GM12873 (cell line): ENCODE data around the gene SPOCK2.

Experiments used
- CTCF ChIP-seq: IDR thresholded peaks from 2 replicates; pipeline ENCODE4 v1.5.1; 2012; ENCODE audit warnings: low read depth, mild to moderate bottlenecking, moderate library complexity, low read length, control low read depth; ENCODE audit not compliant: insufficient read depth; ENCODE audit errors: missing control alignments

The SPOCK2 gene

GRCh38 chr10:72053690-72054089 lies 34.7 kb downstream of the SPOCK2 start:
- no peak for TF ChIP-seq CTCF

- no peak for TF ChIP-seq CTCF
These were observed 37.5 kb downstream of the SPOCK2 start for GRCh38 chr10:72050873-72051272.

GRCh38 chr10:72049969-72050781 lies 38.2 kb downstream of the SPOCK2 start:
- TF ChIP-seq CTCF = no peak

- no peak for TF ChIP-seq CTCF
These were observed 38.9 kb downstream of the SPOCK2 start for GRCh38 chr10:72049472-72049871.

GRCh38 chr10:72048450-72049124 lies 39.8 kb downstream of the SPOCK2 start:
- TF ChIP-seq CTCF = peak; percentile 100

- TF ChIP-seq CTCF = no peak
These were observed 42.8 kb downstream of the SPOCK2 start for GRCh38 chr10:72045586-72045985.

- no peak for TF ChIP-seq CTCF
These were observed 43.8 kb downstream of the SPOCK2 start for GRCh38 chr10:72044417-72045041.
